NB4 (cell line): ENCODE data around the gene TRPT1.

Experiments used
- DNase-seq: peaks from one replicate; pipeline ENCODE4 v3.0.0; 2010; ENCODE audit warnings: low read depth
- H3K4me3 ChIP-seq: one replicate; pipeline ENCODE4 v1.5.1; 2011; ENCODE audit warnings: mild to moderate bottlenecking, low read depth, low read length, moderate library complexity
- MAX ChIP-seq: IDR thresholded peaks from 2 replicates; pipeline ENCODE4 v1.6.1; 2011; ENCODE audit warnings: low read depth, low read length
- MYC ChIP-seq: IDR thresholded peaks from 2 replicates; pipeline ENCODE4 v1.6.1; 2011; ENCODE audit warnings: low read depth, low read length
- POLR2A ChIP-seq: IDR thresholded peaks from 2 replicates; pipeline ENCODE4 v1.6.1; 2011; ENCODE audit warnings: mild to moderate bottlenecking; ENCODE audit not compliant: insufficient read length; ENCODE audit errors: extremely low read depth
- TF ChIP-seq, protein P1 (sequence below): IDR thresholded peaks from one replicate; pipeline ENCODE4 v1.5.1; 2012; ENCODE audit warnings: low read depth, low read length

The TRPT1 gene

DNA sequence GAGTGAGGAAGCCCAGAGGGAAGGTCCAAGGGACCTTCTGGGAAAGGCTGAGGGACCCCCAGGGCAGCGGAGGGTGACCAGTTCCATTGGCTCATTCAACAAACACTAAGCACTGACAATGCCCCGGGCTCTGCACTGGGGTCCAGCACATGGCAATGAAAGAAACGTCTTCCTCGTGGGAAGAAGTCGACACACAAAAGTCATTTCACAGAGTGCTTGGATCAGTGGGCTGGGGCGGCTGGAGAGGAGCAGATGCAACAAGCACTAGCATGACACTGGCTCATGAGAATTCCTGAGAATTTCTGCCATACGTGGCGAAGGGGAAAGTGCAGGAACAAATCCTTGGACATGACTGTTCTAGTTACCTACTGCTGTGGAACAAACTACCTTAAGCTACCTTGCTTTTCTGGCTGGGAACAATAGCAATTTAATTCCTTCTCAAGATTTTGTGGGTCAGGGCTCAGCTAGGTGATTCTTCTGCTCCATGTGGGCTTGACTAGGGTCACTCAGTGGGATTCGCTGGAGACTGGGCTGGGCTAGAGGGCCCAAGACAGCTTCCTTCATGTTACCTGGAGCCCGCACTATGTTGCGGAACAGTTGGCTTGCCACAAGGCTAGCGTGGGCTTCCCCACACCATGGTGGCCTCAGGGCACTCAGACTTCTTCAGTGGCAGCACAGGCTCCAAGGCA lies 46.9 kb downstream of the TRPT1 start:
- no peak for TF ChIP-seq MAX
- no peak for TF ChIP-seq MYC
- TF ChIP-seq POLR2A, result no peak
- TF ChIP-seq, protein P1, sequence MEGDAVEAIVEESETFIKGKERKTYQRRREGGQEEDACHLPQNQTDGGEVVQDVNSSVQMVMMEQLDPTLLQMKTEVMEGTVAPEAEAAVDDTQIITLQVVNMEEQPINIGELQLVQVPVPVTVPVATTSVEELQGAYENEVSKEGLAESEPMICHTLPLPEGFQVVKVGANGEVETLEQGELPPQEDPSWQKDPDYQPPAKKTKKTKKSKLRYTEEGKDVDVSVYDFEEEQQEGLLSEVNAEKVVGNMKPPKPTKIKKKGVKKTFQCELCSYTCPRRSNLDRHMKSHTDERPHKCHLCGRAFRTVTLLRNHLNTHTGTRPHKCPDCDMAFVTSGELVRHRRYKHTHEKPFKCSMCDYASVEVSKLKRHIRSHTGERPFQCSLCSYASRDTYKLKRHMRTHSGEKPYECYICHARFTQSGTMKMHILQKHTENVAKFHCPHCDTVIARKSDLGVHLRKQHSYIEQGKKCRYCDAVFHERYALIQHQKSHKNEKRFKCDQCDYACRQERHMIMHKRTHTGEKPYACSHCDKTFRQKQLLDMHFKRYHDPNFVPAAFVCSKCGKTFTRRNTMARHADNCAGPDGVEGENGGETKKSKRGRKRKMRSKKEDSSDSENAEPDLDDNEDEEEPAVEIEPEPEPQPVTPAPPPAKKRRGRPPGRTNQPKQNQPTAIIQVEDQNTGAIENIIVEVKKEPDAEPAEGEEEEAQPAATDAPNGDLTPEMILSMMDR, result no peak
- H3K4me3 ChIP-seq, result no peak overlapping the region
- no peak for DNase-seq

- DNase-seq, result no peak
- TF ChIP-seq MAX (no peak), POLR2A (no peak), MYC (no peak)
- TF ChIP-seq, protein P1, result no peak
- H3K4me3 ChIP-seq, result no peak overlapping the region
These were observed 47.8 kb downstream of the TRPT1 start for GRCh38 chr11:64178203-64178602.

DNA sequence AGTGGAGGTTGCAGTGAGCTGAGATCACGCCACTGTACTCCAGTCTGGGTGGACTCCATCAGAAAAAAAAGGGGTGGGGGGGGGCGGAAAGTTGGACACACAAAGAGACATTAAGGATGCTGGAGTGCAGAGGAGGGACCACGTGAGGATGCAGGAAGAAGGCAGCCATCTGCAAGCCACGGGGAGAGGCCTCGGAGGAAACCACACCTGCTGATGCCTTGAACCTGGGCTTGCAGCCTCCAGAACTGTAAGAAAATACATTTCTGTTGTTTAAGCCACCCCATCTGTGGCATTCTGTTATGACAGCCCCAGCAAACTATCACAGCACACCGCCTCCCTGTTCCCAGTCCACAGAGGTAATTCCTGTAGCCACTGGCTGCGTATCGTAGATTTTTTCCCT lies 49.2 kb downstream of the TRPT1 start:
- no peak for DNase-seq
- TF ChIP-seq MYC, result no peak
- TF ChIP-seq MAX, result no peak
- no peak for TF ChIP-seq POLR2A
- TF ChIP-seq, protein P1, result no peak
- H3K4me3 ChIP-seq, result no peak overlapping the region
